T-helper 17 cell (primary cell): ENCODE data around the gene ZBTB7C. TPM values are rescaled to one million over a fixed set of nuclear protein-coding genes. Genes with fewer than 3 reads are reported as not detected.

ENCODE experiments used
- ATAC-seq: fragments of 150-1000 bp; cut with Tn5 transposase; 2 replicates; pipeline ENCODE4 v1.10.0; 2021; ENCODE audit warnings: mild to moderate bottlenecking, moderate library complexity
- DNase-seq, 3 donors: peaks; one replicate each; pipeline versions ENCODE4 v3.0.0 to v3.0.0-alpha.2; 2020 to 2021
- H3K9me3 ChIP-seq: one replicate; pipeline ENCODE4 v1.7.0; 2013; ENCODE audit warnings: low read length, mild to moderate bottlenecking; ENCODE audit not compliant: control insufficient read depth, poor library complexity, severe bottlenecking
- H3K27ac Mint-ChIP-seq: one replicate; pipeline ENCODE4 v1.8.0; 2022; ENCODE audit warnings: mild to moderate bottlenecking, moderate library complexity, mixed read lengths
- H3K27me3 Mint-ChIP-seq: one replicate; pipeline ENCODE4 v1.8.0; 2022; ENCODE audit warnings: mixed read lengths
- H3K36me3 Mint-ChIP-seq: one replicate; pipeline ENCODE4 v1.8.0; 2022; ENCODE audit warnings: low read depth, mixed read lengths
- H3K4me1 Mint-ChIP-seq: one replicate; pipeline ENCODE4 v1.8.0; 2022; ENCODE audit warnings: mild to moderate bottlenecking, mixed read lengths
- H3K4me3 Mint-ChIP-seq: one replicate; pipeline ENCODE4 v1.8.0; 2022; ENCODE audit warnings: mild to moderate bottlenecking, moderate library complexity, mixed read lengths
- total RNA-seq, 4 donors: library from RNA in 2 of 4; stranded (reverse) in 2 of 4; gene quantifications; one replicate each; pipeline ENCODE4 v1.2.3 and lab custom pipeline; 2022 to 2026

The ZBTB7C gene
- total RNA-seq, 2 donors from 2014 or later = 0.07 TPM; not detected in 1

GRCh38 chr18:48330016-48330991 is 78.9 kb downstream of the ZBTB7C start:
- Mint-ChIP-seq H3K27me3 (peaks cover 44% of the 10 kb centered on the region), H3K4me3 (no peak overlapping the region), H3K36me3 (no peaks in the 10 kb centered on the region), H3K4me1 (peaks cover 7% of the 10 kb centered on the region), H3K27ac (no peak overlapping the region)
- ATAC-seq (no peak), DNase-seq (no peak)
- H3K9me3 ChIP-seq = no peaks in the 10 kb centered on the region

- H3K4me3 Mint-ChIP-seq = no peak overlapping the region
- H3K4me1 Mint-ChIP-seq = peaks cover 5% of the 10 kb centered on the region
- H3K27ac Mint-ChIP-seq = no peak overlapping the region
- no peak for DNase-seq
- H3K9me3 ChIP-seq = no peaks in the 10 kb centered on the region
- H3K36me3 Mint-ChIP-seq = peaks cover 4% of the 10 kb centered on the region
- peaks cover 46% of the 10 kb centered on the region for H3K27me3 Mint-ChIP-seq
- no peak for ATAC-seq
These were observed 80.5 kb downstream of the ZBTB7C start for GRCh38 chr18:48328473-48329210.

GRCh38 chr18:48326901-48327675 is 82.1 kb downstream of the ZBTB7C start:
- Mint-ChIP-seq H3K4me3 (no peak overlapping the region), H3K36me3 (peaks cover 4% of the 10 kb centered on the region), H3K4me1 (peaks cover 2% of the 10 kb centered on the region), H3K27ac (no peak overlapping the region), H3K27me3 (peaks cover 44% of the 10 kb centered on the region)
- H3K9me3 ChIP-seq = no peaks in the 10 kb centered on the region
- DNase-seq (no peak), ATAC-seq (no peak)

GRCh38 chr18:48325115-48325665 is 84.0 kb downstream of the ZBTB7C start:
- ATAC-seq (no peak), DNase-seq (no peak)
- H3K27me3 Mint-ChIP-seq = peaks cover 50% of the 10 kb centered on the region
- peaks cover 4% of the 10 kb centered on the region for H3K36me3 Mint-ChIP-seq
- no peaks in the 10 kb centered on the region for H3K9me3 ChIP-seq
- H3K4me1 Mint-ChIP-seq = peaks cover 2% of the 10 kb centered on the region
- peak overlapping the region; percentile 29 for H3K27ac Mint-ChIP-seq
- H3K4me3 Mint-ChIP-seq = no peak overlapping the region

GRCh38 chr18:48324651-48325050 is 84.5 kb downstream of the ZBTB7C start:
- H3K9me3 ChIP-seq = no peaks in the 10 kb centered on the region
- H3K36me3 Mint-ChIP-seq = peaks cover 4% of the 10 kb centered on the region
- peaks cover 54% of the 10 kb centered on the region for H3K27me3 Mint-ChIP-seq
- H3K4me1 Mint-ChIP-seq = peaks cover 2% of the 10 kb centered on the region
- DNase-seq (no peak), ATAC-seq (no peak)
- peak overlapping the region; percentile 29 for H3K27ac Mint-ChIP-seq
- H3K4me3 Mint-ChIP-seq = no peak overlapping the region

- Mint-ChIP-seq H3K36me3 (peaks cover 4% of the 10 kb centered on the region), H3K4me1 (peaks cover 2% of the 10 kb centered on the region), H3K4me3 (no peak overlapping the region), H3K27me3 (peaks cover 61% of the 10 kb centered on the region), H3K27ac (no peak overlapping the region)
- no peaks in the 10 kb centered on the region for H3K9me3 ChIP-seq
- DNase-seq (no peak), ATAC-seq (no peak)
These were observed 86.0 kb downstream of the ZBTB7C start for GRCh38 chr18:48323151-48323550.

GRCh38 chr18:48321536-48321935 is 87.6 kb downstream of the ZBTB7C start:
- Mint-ChIP-seq H3K27ac (no peak overlapping the region), H3K4me3 (no peak overlapping the region), H3K36me3 (peaks cover 4% of the 10 kb centered on the region), H3K4me1 (peaks cover under 1% of the 10 kb centered on the region), H3K27me3 (peaks cover 58% of the 10 kb centered on the region)
- DNase-seq (no peak), ATAC-seq (no peak)
- H3K9me3 ChIP-seq = no peaks in the 10 kb centered on the region

GRCh38 chr18:48321121-48321520 is 88.1 kb downstream of the ZBTB7C start:
- DNase-seq (no peak), ATAC-seq (no peak)
- Mint-ChIP-seq H3K4me1 (no peaks in the 10 kb centered on the region), H3K27ac (no peak overlapping the region), H3K4me3 (no peak overlapping the region), H3K36me3 (peaks cover 4% of the 10 kb centered on the region), H3K27me3 (peaks cover 54% of the 10 kb centered on the region)
- no peaks in the 10 kb centered on the region for H3K9me3 ChIP-seq

- Mint-ChIP-seq H3K27ac (no peak overlapping the region), H3K4me1 (no peaks in the 10 kb centered on the region), H3K4me3 (no peak overlapping the region), H3K36me3 (peaks cover 4% of the 10 kb centered on the region), H3K27me3 (peaks cover 52% of the 10 kb centered on the region)
- ATAC-seq (no peak), DNase-seq (no peak)
- H3K9me3 ChIP-seq = no peaks in the 10 kb centered on the region
These were observed 88.6 kb downstream of the ZBTB7C start for GRCh38 chr18:48320639-48320945.

GRCh38 chr18:48319801-48320638 is 89.2 kb downstream of the ZBTB7C start:
- Mint-ChIP-seq H3K27me3 (peaks cover 49% of the 10 kb centered on the region), H3K4me3 (no peak overlapping the region), H3K4me1 (no peaks in the 10 kb centered on the region), H3K27ac (no peak overlapping the region), H3K36me3 (peaks cover 4% of the 10 kb centered on the region)
- DNase-seq (no peak), ATAC-seq (no peak)
- no peaks in the 10 kb centered on the region for H3K9me3 ChIP-seq

GRCh38 chr18:48318436-48318835 is 90.7 kb downstream of the ZBTB7C start:
- Mint-ChIP-seq H3K4me1 (no peaks in the 10 kb centered on the region), H3K36me3 (no peaks in the 10 kb centered on the region), H3K4me3 (no peak overlapping the region), H3K27ac (no peak overlapping the region), H3K27me3 (peaks cover 47% of the 10 kb centered on the region)
- H3K9me3 ChIP-seq = no peaks in the 10 kb centered on the region
- DNase-seq = no peak
- no peak for ATAC-seq

GRCh38 chr18:48317781-48318381 is 91.3 kb downstream of the ZBTB7C start:
- H3K27me3 Mint-ChIP-seq = peaks cover 51% of the 10 kb centered on the region
- no peaks in the 10 kb centered on the region for H3K4me1 Mint-ChIP-seq
- DNase-seq = no peak
- no peaks in the 10 kb centered on the region for H3K36me3 Mint-ChIP-seq
- no peak overlapping the region for H3K27ac Mint-ChIP-seq
- H3K9me3 ChIP-seq = no peaks in the 10 kb centered on the region
- ATAC-seq = no peak
- H3K4me3 Mint-ChIP-seq = no peak overlapping the region
